HG03378 (cell line): ENCODE measurements around the gene AUTS2.

Experiments
- ATAC-seq: cut with Tn5 transposase; IDR thresholded peaks from one replicate; pipeline ENCODE4 v1.9.1; 2021; ENCODE audit warnings: mild to moderate bottlenecking, moderate library complexity; ENCODE audit not compliant: unreplicated experiment

Gene AUTS2

GRCh38 chr7:70317356-70317755, 719.1 kb downstream of the AUTS2 start:
- ATAC-seq = no peak

- ATAC-seq = no peak
Measured at GRCh38 chr7:70318511-70318910, 720.2 kb downstream of the AUTS2 start.

GRCh38 chr7:70319057-70319456, 720.8 kb downstream of the AUTS2 start:
- ATAC-seq = no peak

GRCh38 chr7:70321016-70321590, 722.8 kb downstream of the AUTS2 start:
- ATAC-seq = no peak

- no peak for ATAC-seq
Measured at GRCh38 chr7:70322856-70323255, 724.6 kb downstream of the AUTS2 start.

- no peak for ATAC-seq
Measured at GRCh38 chr7:70325509-70326101, 727.3 kb downstream of the AUTS2 start.

GRCh38 chr7:70334295-70334694, 736.0 kb downstream of the AUTS2 start:
- ATAC-seq = no peak

GRCh38 chr7:70334871-70335270, 736.6 kb downstream of the AUTS2 start:
- ATAC-seq = no peak

GRCh38 chr7:70336536-70336935, 738.3 kb downstream of the AUTS2 start:
- ATAC-seq = no peak

GRCh38 chr7:70338015-70338414, 739.7 kb downstream of the AUTS2 start:
- no peak for ATAC-seq

GRCh38 chr7:70340236-70340635, 742.0 kb downstream of the AUTS2 start:
- ATAC-seq = no peak

- no peak for ATAC-seq
Measured at GRCh38 chr7:70341446-70341845, 743.2 kb downstream of the AUTS2 start.

GRCh38 chr7:70343519-70343918, 745.2 kb downstream of the AUTS2 start:
- ATAC-seq = no peak

- no peak for ATAC-seq
Measured at GRCh38 chr7:70344726-70345125, 746.5 kb downstream of the AUTS2 start.

GRCh38 chr7:70346844-70347462, 748.7 kb downstream of the AUTS2 start:
- no peak for ATAC-seq

GRCh38 chr7:70347463-70348254, 749.4 kb downstream of the AUTS2 start:
- peak; percentile 96 for ATAC-seq

GRCh38 chr7:70349031-70349430, 750.8 kb downstream of the AUTS2 start:
- ATAC-seq = no peak

- no peak for ATAC-seq
Measured at GRCh38 chr7:70349819-70350218, 751.5 kb downstream of the AUTS2 start.

GRCh38 chr7:70352088-70352487, 753.8 kb downstream of the AUTS2 start:
- no peak for ATAC-seq

GRCh38 chr7:70352906-70353305, 754.6 kb downstream of the AUTS2 start:
- ATAC-seq = no peak

GRCh38 chr7:70353330-70353945, 755.2 kb downstream of the AUTS2 start:
- ATAC-seq = no peak
